Measurements from ENCODE around the gene ZBTB20.

Gene ZBTB20

DNA sequence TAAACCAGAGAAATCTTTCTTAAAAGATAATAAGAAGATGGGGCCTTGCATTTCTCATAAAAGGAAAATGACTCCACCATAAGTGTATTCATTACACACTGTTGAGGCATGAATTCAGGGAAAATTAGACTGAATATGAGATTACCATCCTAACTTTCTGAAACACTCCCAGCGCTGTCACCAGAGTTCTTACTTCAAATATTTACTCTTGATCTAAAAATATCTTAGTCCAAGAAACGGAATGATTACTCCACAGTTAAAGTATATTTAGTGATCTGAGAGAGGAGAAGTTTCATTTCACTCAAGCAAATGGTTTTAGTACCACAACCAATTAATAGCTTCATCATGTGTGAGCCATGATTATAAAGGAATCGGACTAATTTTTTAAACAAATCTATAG lies 300.3 kb downstream of the ZBTB20 start:
- CTCF ChIA-PET: no interaction called here
- POLR2A ChIA-PET: no interaction called here
- DNase-seq (ENCODE audit: low read depth, low spot score): peak; percentile 37
- TF ChIP-seq, protein P1, sequence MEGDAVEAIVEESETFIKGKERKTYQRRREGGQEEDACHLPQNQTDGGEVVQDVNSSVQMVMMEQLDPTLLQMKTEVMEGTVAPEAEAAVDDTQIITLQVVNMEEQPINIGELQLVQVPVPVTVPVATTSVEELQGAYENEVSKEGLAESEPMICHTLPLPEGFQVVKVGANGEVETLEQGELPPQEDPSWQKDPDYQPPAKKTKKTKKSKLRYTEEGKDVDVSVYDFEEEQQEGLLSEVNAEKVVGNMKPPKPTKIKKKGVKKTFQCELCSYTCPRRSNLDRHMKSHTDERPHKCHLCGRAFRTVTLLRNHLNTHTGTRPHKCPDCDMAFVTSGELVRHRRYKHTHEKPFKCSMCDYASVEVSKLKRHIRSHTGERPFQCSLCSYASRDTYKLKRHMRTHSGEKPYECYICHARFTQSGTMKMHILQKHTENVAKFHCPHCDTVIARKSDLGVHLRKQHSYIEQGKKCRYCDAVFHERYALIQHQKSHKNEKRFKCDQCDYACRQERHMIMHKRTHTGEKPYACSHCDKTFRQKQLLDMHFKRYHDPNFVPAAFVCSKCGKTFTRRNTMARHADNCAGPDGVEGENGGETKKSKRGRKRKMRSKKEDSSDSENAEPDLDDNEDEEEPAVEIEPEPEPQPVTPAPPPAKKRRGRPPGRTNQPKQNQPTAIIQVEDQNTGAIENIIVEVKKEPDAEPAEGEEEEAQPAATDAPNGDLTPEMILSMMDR (IDR thresholded peaks at IDR 0.05; ENCODE audit: insufficient read depth, low read length, missing control alignments): no peak
- no peak overlapping the region for H3K4me3 ChIP-seq (ENCODE audit: low read depth, low read length)

GRCh38 chr3:114846252-114846651 lies 300.8 kb downstream of the ZBTB20 start:
- POLR2A ChIA-PET: no interaction called here
- no peak for DNase-seq (ENCODE audit: low read depth, low spot score)
- CTCF ChIA-PET: no interaction called here
- TF ChIP-seq, protein P1 (IDR thresholded peaks at IDR 0.05; ENCODE audit: insufficient read depth, low read length, missing control alignments): no peak
- H3K4me3 ChIP-seq (ENCODE audit: low read depth, low read length): no peak overlapping the region

DNA sequence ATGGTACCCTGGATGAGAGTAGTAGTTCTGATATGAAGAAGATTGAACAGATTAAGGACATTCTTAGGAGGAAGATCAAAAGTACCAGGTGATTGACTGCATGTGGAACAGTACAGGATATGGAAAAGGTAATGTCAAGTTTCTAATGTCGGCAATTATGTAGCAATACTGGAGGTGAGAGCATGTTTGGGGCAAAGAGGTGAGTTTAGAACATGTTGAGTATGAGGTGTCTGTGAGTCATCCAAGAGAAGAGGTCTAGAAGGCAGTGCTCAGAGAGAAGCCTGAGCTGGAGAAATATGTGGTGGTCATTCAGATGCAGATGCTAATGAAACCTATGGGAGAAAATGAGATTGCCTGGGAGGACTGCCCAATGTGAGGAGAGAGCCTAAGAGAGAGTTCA lies 305.6 kb downstream of the ZBTB20 start:
- TF ChIP-seq, protein P1 (IDR thresholded peaks at IDR 0.05; ENCODE audit: insufficient read depth, low read length, missing control alignments): no peak
- no peak for DNase-seq (ENCODE audit: low read depth, low spot score)
- CTCF ChIA-PET: no interaction called here
- POLR2A ChIA-PET: no interaction called here
- H3K4me3 ChIP-seq (ENCODE audit: low read depth, low read length): no peak overlapping the region

- no peak overlapping the region for H3K4me3 ChIP-seq (ENCODE audit: low read depth, low read length)
- no peak for DNase-seq (ENCODE audit: low read depth, low spot score)
- ChIA-PET CTCF (no interaction called here), POLR2A (no interaction called here)
- TF ChIP-seq, protein P1 (IDR thresholded peaks at IDR 0.05; ENCODE audit: insufficient read depth, low read length, missing control alignments): no peak
Observed at GRCh38 chr3:114839476-114839875, 307.6 kb downstream of the ZBTB20 start.

- CTCF ChIA-PET: interaction anchor here (0.9 kb wide), 1 partner anchor 9 kb away, joined by 3 read pairs; no protein-coding TSS in a partner anchor
Observed at GRCh38 chr3:114838025-114838424, 309.1 kb downstream of the ZBTB20 start.

DNA sequence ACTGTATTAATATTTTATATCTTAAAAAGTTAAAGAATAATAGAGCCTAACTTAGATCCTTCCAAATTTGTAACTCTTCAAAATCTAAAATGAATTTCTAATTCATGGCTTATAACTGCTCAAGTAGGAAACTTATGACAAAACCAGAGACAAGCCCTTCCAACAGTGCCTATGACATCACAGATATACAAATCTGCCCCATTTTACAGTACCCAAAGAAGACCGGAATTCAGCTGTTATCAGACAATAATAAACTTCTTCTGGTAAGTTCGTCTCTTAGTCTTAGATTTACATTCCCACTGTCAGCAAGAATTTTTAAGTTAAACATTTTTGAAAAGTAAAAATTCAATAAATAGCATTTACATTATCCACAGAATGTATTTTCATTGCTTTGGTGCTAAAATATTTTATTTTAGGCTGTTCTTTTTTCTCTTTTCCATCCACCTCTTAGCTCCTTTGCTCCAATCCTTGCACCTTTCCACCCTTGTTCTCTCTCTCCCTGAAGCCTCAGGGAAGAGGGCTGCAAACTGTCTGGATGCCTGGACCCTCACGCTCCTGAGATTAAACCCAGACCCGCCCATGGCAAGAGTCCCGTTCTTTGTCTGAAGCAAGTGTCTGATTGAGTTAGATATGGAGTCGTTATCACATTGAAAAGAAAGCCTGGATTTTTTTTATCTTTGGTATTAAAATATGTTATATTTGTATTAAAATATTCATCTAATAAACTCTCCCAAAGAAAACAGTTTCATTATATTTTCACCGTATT lies 312.7 kb downstream of the ZBTB20 start:
- no peak for DNase-seq (ENCODE audit: low read depth, low spot score)
- TF ChIP-seq, protein P1 (IDR thresholded peaks at IDR 0.05; ENCODE audit: insufficient read depth, low read length, missing control alignments): no peak
- ChIA-PET CTCF (interaction anchor here (0.8 to 1.6 kb wide), 3 partner anchors 9 to 338 kb away, joined by 3 to 4 read pairs (median 4); no protein-coding TSS in a partner anchor), POLR2A (no interaction called here)
- no peak overlapping the region for H3K4me3 ChIP-seq (ENCODE audit: low read depth, low read length)

More at GRCh38 chr3:114838025-114838424, 309.1 kb downstream of the ZBTB20 start:
- no peak overlapping the region for H3K4me3 ChIP-seq (ENCODE audit: low read depth, low read length)
- POLR2A ChIA-PET: no interaction called here
- TF ChIP-seq, protein P1 (IDR thresholded peaks at IDR 0.05; ENCODE audit: insufficient read depth, low read length, missing control alignments): no peak
- no peak for DNase-seq (ENCODE audit: low read depth, low spot score)

All from AG04449 (cell line).